HL-60 (cell line): ENCODE results near the gene PLAAT3.
"Not testable (repeated sequence)": the region's sequence is repeated elsewhere in the genome, so short reads cannot be mapped to it uniquely, and the experiment has no call there.

ENCODE experiments used
- DNase-seq, 2 experiments: peaks; one replicate each; pipeline ENCODE4 v3.0.0-alpha.2; 2010 to 2020; ENCODE audit warnings: low read depth in 1 of 2, low spot score in 1 of 2
- H3K27ac ChIP-seq: fragments of 250-450 bp; sonication (Bioruptor Pico); replicated peaks from 2 replicates; pipeline ENCODE4 v1.5.1; 2020; ENCODE audit warnings: mild to moderate bottlenecking, moderate library complexity
- H3K27me3 ChIP-seq: fragments of 250-450 bp; sonication (Bioruptor Pico); 2 replicates; pipeline ENCODE4 v1.5.1; 2021; ENCODE audit warnings: mild to moderate bottlenecking, moderate library complexity; ENCODE audit not compliant: insufficient read depth, poor library complexity, severe bottlenecking
- H3K4me3 ChIP-seq: replicated peaks from 2 replicates; pipeline ENCODE4 v1.5.1; 2011; ENCODE audit warnings: mild to moderate bottlenecking, control low read depth, low read length; ENCODE audit not compliant: insufficient read depth
- GABPA ChIP-seq: IDR thresholded peaks from 2 replicates; pipeline ENCODE4 v1.6.1; 2012; ENCODE audit warnings: low read depth
- POLR2AphosphoS5 ChIP-seq: IDR thresholded peaks from 2 replicates; pipeline ENCODE4 v1.6.1; 2012; ENCODE audit warnings: low read depth
- SPI1 ChIP-seq: IDR thresholded peaks from 2 replicates; pipeline ENCODE4 v1.6.1; 2012; ENCODE audit warnings: low read depth, mild to moderate bottlenecking, borderline replicate concordance
- TF ChIP-seq, protein P1 (sequence below): IDR thresholded peaks from 2 replicates; pipeline ENCODE4 v1.6.1; 2012; ENCODE audit warnings: low read depth; ENCODE audit not compliant: insufficient replicate concordance
- TF ChIP-seq, protein P2 (sequence below): IDR thresholded peaks from one replicate; pipeline ENCODE4 v1.5.1; 2011; ENCODE audit warnings: low read length, control low read depth, inconsistent platforms; ENCODE audit not compliant: insufficient read depth

PLAAT3 gene

DNA sequence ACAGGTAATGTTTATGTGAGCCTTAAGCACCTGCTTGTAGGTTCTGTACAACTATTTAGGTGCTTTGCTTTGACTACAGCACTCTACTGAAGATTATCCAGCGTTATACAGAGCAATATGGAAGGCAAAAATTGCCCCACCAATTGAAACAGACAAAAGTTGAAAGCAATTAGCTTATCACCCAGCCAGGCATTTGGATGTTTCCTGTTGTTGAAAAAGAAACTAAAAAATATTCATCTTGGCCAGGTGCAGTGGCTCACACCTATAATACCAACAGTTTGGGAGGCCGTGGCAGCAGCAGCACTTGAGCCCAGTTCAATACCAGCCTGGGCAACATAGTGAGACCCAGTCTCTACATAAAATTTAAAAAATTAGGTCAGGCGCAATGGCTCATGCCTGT lies 38.4 kb upstream of the PLAAT3 start:
- no peak for TF ChIP-seq SPI1
- TF ChIP-seq, protein P1, sequence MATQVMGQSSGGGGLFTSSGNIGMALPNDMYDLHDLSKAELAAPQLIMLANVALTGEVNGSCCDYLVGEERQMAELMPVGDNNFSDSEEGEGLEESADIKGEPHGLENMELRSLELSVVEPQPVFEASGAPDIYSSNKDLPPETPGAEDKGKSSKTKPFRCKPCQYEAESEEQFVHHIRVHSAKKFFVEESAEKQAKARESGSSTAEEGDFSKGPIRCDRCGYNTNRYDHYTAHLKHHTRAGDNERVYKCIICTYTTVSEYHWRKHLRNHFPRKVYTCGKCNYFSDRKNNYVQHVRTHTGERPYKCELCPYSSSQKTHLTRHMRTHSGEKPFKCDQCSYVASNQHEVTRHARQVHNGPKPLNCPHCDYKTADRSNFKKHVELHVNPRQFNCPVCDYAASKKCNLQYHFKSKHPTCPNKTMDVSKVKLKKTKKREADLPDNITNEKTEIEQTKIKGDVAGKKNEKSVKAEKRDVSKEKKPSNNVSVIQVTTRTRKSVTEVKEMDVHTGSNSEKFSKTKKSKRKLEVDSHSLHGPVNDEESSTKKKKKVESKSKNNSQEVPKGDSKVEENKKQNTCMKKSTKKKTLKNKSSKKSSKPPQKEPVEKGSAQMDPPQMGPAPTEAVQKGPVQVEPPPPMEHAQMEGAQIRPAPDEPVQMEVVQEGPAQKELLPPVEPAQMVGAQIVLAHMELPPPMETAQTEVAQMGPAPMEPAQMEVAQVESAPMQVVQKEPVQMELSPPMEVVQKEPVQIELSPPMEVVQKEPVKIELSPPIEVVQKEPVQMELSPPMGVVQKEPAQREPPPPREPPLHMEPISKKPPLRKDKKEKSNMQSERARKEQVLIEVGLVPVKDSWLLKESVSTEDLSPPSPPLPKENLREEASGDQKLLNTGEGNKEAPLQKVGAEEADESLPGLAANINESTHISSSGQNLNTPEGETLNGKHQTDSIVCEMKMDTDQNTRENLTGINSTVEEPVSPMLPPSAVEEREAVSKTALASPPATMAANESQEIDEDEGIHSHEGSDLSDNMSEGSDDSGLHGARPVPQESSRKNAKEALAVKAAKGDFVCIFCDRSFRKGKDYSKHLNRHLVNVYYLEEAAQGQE, result no peak
- no peak for TF ChIP-seq POLR2AphosphoS5
- TF ChIP-seq GABPA, result no peak
- TF ChIP-seq, protein P2, sequence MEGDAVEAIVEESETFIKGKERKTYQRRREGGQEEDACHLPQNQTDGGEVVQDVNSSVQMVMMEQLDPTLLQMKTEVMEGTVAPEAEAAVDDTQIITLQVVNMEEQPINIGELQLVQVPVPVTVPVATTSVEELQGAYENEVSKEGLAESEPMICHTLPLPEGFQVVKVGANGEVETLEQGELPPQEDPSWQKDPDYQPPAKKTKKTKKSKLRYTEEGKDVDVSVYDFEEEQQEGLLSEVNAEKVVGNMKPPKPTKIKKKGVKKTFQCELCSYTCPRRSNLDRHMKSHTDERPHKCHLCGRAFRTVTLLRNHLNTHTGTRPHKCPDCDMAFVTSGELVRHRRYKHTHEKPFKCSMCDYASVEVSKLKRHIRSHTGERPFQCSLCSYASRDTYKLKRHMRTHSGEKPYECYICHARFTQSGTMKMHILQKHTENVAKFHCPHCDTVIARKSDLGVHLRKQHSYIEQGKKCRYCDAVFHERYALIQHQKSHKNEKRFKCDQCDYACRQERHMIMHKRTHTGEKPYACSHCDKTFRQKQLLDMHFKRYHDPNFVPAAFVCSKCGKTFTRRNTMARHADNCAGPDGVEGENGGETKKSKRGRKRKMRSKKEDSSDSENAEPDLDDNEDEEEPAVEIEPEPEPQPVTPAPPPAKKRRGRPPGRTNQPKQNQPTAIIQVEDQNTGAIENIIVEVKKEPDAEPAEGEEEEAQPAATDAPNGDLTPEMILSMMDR, result no peak
- Histone ChIP-seq H3K27ac (no peak overlapping the region), H3K27me3 (no peaks in the 10 kb centered on the region), H3K4me3 (no peak overlapping the region)
- DNase-seq, result no peak

DNA sequence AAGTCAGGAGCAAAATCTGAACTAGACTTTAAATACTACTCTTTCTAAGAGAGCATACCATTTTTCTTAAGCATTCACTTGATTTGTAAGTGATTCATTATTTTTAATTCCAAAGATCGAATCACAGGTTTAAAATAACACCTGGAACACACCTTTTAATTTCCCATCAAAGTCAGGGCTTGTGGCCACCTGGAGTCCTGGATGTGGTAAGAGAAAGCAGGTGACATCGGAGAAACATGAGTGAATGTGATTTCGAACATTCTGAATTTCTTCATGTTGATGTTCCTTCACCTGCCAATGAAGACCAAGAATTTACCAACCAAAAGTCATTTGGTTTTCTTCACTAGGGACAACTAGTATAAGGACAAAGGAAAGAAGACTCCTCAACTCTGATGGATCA lies 29.0 kb upstream of the PLAAT3 start:
- H3K4me3 ChIP-seq, result no peak overlapping the region
- DNase-seq, result no peak
- H3K27me3 ChIP-seq, result no peaks in the 10 kb centered on the region
- no peak overlapping the region for H3K27ac ChIP-seq
- TF ChIP-seq, protein P2, result no peak
- TF ChIP-seq, protein P1, result no peak
- no peak for TF ChIP-seq POLR2AphosphoS5
- no peak for TF ChIP-seq GABPA
- TF ChIP-seq SPI1, result no peak

DNA sequence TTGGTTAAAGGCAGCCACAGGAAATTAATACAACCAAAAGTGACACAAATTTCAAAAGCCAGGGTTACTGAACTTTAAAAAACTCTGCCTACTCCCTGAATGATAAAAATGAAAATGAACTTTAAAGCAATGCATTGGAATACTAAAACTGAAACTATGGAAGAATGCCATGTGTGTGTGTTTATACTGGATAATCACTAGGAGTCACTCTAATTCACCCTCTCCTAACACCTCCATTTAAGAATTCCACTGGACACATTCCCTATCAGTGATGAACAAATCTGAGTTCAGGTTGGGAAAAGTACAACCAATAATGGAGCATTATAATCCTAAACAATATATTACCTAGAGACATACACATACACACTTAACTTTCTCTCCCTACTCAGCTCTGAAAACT lies 27.5 kb upstream of the PLAAT3 start:
- no peak for DNase-seq
- Histone ChIP-seq H3K27ac (no peak overlapping the region), H3K27me3 (no peaks in the 10 kb centered on the region), H3K4me3 (no peak overlapping the region)
- no peak for TF ChIP-seq SPI1
- TF ChIP-seq, protein P2, result no peak

DNA sequence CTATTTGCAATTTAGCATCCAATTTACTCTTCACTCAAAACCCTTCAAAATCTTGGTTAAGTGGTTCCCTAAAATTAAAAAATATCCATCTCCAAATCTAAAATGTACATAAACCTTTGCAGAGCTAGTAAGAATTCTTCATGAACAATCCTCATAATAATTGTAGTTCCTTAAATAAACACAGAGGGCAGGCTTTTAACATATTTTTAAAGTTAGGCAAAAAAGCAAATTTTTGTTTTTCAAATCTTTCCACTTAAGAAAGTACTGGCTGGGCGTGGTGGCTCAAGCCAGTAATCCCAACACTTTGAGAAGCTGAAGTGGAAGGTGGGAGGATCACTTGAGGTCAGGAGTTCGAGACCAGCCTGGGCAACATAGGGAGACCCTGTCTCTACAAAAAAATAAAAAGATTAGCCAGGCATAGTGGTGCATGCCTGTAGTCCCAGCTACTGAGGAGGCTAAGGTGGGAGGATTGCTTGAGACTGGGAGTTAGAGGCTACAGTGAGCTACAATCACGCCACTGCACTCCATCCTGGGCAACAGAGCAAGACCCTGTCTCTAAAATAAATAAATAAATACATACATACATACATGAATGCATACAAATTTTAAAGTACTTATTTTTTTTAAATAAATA lies 25.1 kb upstream of the PLAAT3 start:
- no peak overlapping the region for H3K27ac ChIP-seq
- H3K27me3 ChIP-seq, result no peaks in the 10 kb centered on the region
- TF ChIP-seq, protein P1, result no peak
- TF ChIP-seq GABPA (no peak), POLR2AphosphoS5 (no peak), SPI1 (no peak)
- TF ChIP-seq, protein P2, result no peak
- no peak overlapping the region for H3K4me3 ChIP-seq
- DNase-seq, result no peak

DNA sequence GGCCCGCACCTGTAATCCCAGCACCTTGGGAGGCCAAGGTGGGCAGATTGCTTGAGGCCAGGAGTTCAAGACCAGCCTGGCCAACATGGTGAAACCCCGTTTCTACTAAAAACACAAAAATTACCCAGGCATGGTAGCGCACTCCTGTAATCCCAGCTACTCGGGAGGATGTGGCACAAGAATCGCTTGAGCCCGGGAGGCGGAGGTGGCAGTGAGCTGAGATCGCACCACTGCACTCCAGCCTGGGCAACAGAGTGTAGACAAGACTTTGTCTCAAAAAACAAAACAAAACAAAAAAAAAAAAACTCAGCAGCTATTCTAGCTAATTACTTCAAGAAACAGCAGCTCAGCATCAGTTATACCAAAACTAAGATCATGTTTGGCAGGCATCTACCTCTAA lies 24.2 kb upstream of the PLAAT3 start:
- DNase-seq, H3K27ac ChIP-seq, H3K27me3 ChIP-seq, H3K4me3 ChIP-seq: not testable (repeated sequence)
